GM18858 (cell line): ENCODE measurements around the gene TMTC1.

Experiments used
- ATAC-seq: cut with Tn5 transposase; IDR thresholded peaks from one replicate; pipeline ENCODE4 v1.9.1; 2021; ENCODE audit not compliant: unreplicated experiment

The TMTC1 gene

DNA sequence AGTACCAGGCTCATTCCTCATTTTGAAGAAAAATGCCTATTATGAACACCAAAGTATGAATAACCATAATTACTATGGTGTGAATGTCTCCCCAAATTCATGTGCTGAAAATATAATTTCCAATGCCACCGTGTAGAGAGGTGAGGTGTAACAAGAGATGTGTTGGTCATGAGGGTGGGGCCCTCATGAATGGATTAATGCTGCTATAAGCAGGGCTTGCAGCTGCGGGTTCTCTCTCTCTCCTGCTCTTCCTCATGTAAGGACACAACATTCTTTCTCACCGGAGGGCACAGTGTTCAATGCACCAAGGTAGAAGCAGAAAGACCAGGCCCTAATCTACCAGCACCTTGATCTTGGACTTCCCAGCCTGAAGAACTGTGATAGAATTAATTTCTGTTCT lies 70.0 kb downstream of the TMTC1 start:
- ATAC-seq: no peak

DNA sequence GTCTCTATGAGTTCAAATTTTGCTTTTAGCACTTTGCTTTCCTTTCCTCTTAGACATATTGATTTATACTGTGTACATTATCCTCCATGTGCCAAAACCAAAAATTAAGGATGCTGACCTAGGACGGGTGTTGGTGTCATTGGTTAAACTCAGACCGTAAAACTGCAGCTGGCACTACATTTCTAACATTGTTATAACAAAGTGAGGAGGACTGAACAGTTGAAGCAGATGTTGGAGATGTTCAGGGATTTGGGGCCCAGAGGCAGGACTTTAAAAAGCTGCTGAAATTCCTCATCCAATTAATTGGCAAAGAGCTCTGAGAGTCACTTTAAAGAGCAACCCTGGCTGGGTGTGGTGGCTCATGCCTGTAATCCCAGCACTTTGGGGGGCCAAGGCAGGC lies 72.4 kb downstream of the TMTC1 start:
- ATAC-seq: no peak

DNA sequence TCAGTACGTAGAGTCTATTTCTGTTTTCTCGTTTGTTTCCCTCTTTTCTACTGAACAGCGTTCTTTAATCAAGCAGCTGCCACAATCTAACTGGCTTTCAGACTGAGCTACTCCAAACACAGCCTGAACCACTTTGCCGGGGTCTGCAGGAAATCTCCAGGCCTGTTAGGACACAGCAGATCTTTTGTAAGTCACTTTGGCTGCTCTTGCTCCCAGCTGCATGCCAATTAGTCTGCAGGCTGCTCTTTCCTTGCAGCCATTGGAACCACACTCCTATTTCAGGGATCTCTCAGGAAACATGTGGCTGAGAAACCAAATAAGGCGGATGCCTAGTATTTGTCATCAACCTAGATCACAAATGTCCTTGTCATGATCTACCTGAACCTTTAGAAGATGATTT lies 73.6 kb downstream of the TMTC1 start:
- ATAC-seq: no peak

DNA sequence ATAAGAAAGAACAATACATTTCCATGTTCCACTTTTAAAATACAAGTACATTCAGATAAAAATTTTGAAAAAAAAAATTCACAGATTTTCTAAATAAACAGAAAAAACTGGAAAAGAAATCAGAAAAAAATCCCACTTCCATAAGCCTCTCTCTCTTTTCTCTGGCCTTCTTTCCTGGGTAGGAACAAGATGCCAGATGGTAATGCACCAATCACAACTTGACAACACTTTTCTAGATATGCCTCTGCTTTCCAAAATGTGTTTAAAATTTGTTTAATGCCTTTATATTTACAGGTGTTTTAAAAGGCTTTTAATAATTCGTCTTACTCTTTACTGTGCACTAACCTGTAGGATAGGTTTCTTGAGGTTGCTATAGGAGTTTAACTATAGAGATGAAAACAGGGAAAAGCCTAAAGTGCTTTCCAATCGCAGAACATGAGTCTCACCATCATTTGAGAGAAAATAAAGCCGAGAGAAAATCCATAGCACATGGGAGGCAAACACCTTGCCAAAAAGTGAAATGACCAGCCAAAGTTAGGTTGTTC lies 74.2 kb downstream of the TMTC1 start:
- no peak for ATAC-seq

DNA sequence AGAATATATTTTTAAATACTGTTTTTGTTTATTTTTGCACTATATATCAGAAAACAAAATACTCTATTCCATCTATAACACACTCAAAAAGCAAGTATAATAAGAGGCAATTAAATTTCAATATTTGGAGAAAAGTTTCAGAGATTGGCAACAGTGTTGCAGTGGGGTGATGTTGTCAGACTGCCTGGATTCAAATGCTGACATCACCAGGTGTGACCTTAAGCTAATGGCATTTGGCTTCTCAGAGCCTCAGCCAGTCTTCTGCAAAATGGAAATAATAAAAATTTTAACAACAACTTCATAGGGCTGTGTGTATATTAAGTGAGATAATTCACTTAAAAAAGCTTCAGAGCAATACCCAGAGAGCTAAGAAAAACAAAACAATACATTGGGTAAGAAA lies 74.7 kb downstream of the TMTC1 start:
- no peak for ATAC-seq

DNA sequence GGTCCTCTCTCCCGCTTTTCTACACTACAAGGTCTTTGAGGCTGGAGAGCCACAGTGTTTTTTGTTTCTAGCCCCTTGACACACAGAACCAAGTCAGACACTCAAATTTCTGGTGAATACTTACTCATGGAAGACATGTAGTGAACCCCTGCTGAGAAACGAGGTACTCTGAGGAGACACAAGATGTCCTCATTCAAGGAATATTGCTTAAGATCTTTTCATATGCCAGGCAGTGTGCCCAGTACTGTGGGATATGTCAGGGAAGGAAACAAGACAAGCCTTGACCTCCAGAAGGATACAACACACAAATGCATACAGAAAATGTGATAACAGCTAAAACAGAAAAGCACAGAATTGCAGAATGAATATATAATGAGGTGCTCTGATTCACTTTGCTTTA lies 75.9 kb downstream of the TMTC1 start:
- no peak for ATAC-seq

DNA sequence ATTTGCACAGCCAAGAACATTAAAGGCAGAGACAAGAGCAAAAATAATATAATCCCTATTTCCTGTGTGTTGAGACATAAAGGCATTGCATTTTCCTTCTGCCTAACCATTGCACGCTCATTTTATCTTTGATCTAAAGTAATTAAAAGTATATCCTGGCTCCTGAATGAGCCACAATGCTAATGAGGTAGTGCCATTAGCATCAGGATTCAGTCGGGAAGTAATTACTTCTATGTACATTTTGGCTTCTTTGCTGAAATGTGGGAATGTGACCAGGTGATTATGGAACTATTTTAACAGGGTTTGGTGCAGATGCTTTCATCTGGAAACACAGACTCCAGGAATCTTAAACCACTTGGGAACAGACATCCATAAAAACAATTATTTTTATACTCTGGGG lies 77.4 kb downstream of the TMTC1 start:
- ATAC-seq: no peak

DNA sequence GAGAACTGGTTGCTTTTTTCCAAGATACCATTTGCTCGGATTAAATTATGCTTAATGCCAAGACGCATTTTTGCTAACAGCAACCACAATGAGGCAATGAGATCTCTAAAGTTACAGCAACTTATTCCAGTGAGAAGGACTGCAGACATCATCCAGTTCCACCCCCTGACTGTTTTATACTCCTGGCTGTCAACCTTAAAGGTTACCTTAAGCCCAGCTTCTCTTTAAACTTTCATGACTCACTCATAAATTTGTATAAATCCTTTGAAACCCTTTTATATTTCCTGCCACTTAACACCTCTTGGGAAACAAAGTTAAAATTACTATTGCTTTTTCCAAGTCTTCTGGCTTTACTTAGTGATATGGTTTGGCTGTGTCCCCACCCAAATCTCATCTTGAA lies 80.2 kb downstream of the TMTC1 start:
- ATAC-seq: no peak

DNA sequence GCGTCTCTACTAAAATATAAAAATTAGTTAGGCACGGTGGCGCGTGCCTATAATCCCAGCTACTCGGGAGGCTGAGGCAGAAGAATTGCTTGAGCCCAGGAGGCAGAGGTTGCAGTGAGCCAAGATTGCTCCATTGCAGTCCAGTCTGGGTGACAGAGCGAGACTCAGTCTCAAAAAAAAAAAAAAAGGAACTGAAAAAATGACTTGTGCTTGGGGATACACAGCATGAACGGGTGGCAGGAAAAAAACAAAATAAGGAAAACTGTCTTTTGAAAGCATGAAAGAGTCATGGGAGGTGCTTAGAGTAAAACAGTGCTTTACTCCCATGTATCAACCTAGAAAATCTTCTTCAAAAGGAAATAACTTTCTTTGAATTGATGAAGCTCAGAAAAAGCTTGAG lies 80.8 kb downstream of the TMTC1 start:
- no peak for ATAC-seq

DNA sequence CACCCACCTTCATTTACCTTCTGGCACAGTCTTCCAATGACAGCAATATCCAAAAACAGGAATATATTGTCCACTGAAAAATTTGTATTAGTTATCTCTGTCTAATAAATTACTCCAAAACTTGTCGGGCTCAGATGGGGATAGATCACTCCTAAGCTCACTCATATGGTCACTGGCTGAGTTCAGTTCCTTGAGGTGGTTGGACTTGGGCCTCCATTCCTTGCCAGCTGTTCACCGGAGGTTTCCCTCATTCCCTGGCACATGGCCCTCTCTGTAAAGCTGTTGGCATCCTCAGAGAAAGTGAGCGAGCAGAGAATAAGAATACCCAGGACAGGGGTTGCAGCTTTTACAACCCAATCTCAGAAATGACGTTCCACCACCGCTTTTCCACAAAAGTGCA lies 81.5 kb downstream of the TMTC1 start:
- no peak for ATAC-seq

DNA sequence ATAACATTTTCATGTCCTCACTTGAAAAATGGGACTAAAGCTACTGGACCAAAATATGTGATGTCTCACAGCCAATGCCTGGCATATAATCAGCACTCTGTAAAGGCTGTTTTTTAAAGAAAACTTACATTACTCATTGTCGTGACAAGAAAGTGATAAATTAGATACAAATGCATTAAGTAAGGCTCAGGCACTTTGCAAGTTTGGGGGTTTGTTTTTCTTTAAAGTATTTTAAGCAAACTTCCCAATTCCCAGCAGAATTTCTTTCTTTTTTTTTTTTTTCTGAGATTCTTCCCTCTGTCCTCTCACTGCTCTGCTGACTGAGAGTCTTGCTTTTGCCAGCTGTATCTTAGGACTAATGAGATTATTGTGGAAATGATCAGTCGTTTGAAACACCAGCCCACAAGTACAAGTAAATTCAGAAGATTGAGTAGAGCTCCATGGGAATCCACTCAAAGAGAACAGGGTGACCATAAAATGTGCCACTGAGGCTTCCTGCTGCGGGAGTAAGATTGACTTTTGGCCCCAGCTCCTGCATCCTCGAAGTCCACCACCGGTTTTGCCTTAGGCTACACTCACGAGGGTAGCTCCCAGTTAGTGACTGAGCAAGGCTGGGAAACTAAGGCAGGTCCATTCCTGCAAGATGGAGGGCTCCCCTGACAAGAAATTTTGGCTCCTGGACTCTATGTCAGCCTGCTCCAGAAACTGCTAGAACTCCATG lies 82.8 kb downstream of the TMTC1 start:
- ATAC-seq: no peak

DNA sequence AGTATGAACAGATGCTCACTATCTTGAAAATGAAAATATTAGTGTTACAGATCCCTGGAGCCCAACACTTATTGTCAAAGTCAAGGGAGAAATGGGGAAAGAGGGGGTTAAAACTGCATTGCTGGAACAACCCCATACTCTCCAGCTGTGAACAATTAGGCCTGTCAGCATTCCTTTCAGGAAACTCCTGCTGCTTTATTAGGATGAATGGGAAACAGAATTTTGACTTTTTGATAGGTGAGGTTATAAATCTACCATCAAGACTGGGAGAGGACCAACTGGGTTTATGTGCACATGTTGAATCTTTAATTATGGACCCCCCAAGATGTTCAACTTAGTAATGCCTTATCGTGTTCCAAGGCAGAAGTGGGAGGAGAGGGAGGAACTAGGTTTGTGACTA lies 85.0 kb downstream of the TMTC1 start:
- ATAC-seq: no peak

DNA sequence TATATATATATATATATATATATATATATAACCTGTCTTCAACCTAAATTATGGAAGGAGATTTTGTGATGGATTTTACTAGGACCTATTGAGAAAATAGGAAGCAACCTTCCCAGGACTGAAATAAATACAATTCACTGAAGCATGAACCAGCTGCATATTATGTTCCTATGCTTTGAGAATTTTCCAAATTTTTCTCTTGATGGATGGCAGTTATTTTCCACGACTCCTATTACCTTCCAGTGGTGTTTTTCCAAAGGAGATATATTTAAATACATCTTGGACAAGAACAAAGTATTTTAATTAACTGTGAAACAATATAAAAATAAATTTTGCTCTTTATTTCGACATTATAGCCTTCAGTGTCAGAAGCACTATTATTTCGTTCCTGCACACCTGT lies 87.9 kb downstream of the TMTC1 start:
- ATAC-seq: no peak

DNA sequence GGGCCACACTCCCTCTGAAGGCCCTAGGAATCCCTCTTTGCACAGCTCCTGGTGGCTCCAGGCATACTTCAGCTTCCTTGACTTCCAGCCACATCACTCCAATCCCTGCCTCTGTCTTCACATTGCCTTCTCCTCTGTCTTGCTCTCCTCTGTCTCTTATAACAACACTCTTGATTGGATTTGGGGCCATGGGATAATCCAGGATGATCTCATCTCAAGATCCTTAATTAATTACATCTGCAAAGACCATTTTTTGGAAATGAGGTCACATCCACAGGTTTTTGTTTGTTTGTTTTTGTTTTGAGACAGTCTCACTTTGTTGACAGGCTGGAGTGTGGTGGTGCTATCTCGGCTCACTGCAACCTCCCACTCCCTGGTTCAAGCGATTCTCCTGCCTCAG lies 88.7 kb downstream of the TMTC1 start:
- no peak for ATAC-seq

DNA sequence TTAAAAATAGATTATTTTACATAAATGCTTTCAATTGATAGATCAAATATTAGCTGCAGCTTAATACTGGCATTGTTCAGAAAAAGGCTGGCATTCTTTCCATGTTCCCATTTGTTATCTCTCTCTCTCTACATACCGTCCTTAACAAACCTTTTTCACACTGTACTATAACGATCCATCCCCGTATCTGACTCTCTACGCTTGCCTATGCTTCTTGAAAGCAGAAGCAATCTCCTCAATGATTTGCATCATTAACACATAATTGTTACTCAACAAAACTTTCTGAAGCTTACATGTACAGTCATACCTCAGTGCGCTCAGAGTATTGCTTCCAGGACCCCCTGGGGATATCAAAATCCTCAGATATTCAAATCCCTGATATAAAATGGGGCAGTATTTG lies 89.7 kb downstream of the TMTC1 start:
- no peak for ATAC-seq

DNA sequence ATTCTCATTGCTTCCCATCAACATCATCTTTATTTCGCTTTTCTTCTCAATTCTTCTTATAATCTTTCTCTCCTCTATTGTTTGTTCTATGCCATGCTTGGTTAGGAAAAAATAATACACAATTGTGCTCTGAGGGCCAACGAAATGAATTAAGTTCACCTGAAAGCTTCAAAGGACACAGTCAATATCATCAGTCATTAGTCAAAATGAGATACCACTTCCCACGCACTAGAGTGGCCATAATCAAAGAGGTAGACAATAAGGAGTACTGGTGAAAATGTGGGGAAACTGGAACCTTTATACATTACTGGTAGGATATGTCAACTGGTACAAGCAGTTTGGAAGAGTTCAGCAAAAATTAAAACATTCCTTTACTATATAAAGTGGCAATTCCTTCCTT lies 91.5 kb downstream of the TMTC1 start:
- ATAC-seq: peak; percentile 35

DNA sequence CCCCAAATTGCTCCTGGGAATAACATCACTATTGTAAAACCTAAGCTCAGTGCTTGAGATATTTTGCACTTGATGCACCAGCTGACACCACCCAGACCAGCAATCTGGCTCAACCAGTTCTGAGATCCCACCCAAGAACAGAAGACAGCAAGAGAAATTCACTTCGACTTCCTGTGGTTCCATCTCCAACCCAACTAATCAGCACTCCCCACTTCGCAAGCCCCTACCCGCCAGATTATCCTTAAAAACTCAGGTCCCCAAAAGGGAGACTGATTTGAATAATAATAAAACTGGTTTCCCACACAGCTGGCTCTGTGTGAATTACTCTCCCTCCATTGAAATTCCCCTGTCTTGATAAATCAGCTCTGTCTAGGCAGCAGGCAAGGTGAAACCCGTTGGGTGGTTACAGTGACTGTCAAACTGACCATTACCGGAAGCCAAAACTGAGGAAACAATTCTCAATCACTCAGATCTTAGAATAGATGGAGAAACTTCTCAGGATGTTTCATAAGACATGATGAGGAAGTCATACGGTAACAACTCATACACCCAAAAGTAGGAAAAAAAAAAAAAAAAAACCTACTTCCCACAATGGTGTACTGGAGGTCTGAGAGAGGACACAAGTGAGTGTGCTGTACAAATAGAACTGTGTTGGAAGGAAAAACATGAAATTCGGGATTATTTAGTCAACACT lies 92.4 kb downstream of the TMTC1 start:
- no peak for ATAC-seq

DNA sequence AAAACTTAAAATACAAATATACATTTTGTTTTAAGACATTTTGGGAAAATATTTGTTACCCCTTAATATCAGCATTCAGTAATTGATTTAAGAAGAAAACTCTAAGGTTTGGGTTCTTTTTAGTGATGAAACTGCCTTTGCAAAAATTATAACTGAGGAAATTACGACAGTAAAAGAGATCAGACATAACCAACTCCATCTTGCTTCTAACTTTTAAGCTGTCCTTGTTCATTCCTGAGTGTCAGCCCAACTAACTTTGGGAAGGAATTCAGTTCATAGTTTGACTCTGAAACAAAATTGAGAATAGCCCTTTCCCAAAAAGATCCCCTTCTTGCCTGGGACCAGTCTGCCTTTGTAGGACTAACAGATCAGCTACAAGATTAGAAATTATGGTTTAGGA lies 93.0 kb downstream of the TMTC1 start:
- ATAC-seq: no peak

DNA sequence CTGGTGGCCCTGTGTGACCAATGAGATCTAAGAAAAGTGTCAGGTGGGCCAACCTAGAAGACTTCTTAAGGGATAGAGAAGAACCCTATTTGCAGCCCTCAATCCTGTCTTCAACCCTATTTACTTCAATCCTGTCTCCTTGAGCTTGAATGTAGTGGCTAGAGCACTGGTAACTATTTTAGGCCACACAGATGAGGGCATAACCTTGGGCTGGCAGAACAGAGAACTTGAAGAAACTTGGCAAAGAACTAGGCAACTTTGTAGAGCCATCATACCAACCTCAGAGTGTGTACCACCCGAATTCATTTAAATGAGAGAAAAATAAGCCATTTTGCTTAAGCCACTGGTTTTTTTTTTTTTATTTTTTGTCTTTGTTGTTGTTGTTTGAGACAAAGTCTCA lies 94.8 kb downstream of the TMTC1 start:
- ATAC-seq: no peak

DNA sequence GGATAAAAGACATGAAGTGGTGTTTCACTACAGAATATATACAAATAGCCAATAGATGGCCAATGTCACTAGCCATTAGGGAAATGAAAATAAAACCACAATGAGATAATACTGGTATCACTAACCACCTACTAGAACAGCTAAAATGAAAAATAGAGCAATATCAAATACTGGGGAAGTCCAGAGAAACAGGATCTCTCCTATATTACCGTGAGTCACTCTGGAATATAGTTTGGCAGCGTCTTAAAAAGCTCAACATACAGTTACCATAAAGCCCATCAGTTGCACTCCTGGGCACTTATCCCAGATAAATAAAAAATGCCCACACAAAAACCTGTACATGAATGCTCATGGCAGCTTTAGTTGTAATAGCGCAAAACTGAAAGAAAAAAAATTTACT lies 101.7 kb downstream of the TMTC1 start:
- ATAC-seq: no peak

DNA sequence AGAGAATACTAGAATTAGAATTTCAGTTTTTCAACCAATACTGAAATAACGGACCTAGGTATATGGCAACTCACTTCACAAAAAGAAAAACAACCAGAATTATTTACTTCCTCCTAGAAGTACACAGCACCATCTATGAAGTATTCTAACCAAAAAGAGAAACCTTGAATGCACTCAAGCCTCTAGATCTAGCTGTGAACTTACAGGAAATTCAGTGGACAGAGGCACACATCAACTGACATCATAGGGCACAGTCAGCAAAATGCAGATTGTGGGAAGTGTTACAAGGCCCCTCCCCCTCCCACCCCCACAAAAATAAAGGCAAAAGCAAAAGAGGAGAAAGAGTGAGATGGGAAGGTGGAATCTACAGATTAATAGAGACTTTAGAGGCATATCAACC lies 102.4 kb downstream of the TMTC1 start:
- no peak for ATAC-seq

DNA sequence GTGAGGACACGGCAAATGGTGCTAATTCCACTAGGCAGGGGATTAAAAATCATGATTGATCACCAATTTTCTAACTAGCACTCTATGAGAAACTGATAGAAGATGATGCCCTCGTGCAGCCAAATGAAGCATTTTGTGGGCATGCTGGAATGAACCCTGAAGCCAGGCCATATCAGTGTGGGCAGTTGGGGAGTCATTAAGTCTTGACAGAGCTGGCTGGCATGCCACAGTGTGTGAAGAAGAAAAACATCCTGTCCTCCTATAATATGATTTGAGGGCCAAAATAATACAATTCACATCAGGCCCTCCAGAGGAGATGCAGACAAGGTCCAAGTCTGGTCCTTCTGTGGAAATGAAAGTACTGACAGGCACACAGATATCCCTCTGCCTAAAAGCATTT lies 107.1 kb downstream of the TMTC1 start:
- ATAC-seq: no peak

DNA sequence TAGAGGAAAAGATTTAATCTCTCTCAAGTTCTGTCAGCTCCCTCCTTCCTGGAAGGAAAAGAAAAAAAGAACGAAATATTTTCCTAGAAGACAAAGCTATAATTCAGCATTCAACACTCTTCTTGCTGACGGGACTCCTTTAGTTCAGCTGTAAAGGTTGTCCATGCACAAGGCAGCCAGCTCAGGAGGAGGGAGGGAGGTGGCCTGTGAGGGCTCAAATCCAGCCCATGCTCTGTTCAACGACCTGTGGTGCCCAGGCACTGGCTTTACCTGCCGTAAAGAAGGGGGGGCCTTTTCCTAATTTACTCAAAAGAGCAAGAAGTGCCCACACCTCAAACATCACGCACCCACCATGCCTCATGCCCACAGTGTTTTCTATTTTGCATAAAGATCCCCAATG lies 109.3 kb downstream of the TMTC1 start:
- no peak for ATAC-seq
